Measurements from ENCODE around the gene TAL1. TPM values are rescaled to one million over a fixed set of nuclear protein-coding genes. Genes with fewer than 3 reads are reported as not detected.

The TAL1 gene
- total RNA-seq, 1 donor from 2014 or later: 0.21 TPM

DNA sequence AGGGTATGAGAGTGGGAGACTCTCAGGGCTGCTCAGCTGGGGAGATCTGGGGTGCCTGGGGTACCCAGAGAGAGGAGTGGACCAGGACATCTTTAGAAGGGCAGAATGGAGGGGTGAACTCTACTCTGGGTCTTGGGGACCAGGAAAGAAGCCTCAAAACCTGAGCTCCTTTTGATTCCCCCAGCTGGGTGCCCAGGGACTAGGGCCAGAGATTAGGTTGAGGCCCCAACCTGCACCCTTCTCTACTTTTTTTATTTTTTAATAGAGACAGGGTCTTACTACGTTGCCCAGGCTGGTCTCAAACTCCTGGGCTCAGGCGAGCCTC, 44.1 kb downstream of the TAL1 start:
- Mint-ChIP-seq H3K27ac (ENCODE audit: unreplicated experiment) (no peak overlapping the region), H3K4me1 (peaks cover 3% of the 10 kb centered on the region), H3K9me3 (no peaks in the 10 kb centered on the region), H3K4me3 (no peak overlapping the region), H3K27me3 (ENCODE audit: low read depth) (peaks cover 10% of the 10 kb centered on the region), H3K36me3 (ENCODE audit: low read depth) (no peaks in the 10 kb centered on the region)
- no peak for TF ChIP-seq CTCF (conservative IDR thresholded peaks at IDR 0.05)
- DNase-seq (ENCODE audit: low read depth, low spot score): no peak

DNA sequence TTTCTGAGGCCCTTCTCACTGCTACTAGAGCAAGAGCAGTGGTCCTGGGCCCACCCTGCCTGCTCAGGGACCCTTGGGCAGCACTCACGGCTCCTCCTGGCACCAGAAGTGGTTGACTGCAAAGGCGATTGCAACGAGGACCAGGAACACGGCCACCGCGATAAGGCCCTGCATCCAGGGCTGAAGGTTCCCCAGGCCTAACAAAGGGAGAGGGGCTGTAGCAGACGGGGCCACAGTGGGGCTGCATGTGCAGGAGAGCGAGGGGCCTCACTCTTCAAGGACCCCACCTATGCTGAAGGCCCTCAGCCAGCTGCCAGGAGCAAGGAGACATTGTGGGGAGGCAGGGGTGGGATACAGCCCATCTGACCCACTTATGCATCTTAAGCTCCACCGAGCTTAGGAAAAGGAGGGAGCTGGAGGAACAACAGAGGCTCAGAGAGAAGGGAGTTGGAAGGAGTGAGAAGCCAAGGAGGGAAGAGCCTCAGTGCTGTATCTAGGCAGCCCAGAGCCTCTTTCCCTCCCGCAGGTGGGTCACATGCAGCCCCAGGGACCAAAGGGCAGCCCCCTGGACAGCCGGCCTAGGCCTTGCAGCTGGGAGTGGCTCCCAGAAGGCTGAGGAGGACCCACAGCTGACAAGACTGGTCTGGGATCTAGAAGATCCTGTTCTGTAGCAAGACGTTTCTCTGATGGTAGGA, 44.6 kb downstream of the TAL1 start:
- no peak for DNase-seq (ENCODE audit: low read depth, low spot score)
- TF ChIP-seq CTCF (conservative IDR thresholded peaks at IDR 0.05): no peak
- no peaks in the 10 kb centered on the region for H3K9me3 Mint-ChIP-seq
- H3K36me3 Mint-ChIP-seq (ENCODE audit: low read depth): no peaks in the 10 kb centered on the region
- no peak overlapping the region for H3K4me3 Mint-ChIP-seq
- no peak overlapping the region for H3K27ac Mint-ChIP-seq (ENCODE audit: unreplicated experiment)
- no peaks in the 10 kb centered on the region for H3K4me1 Mint-ChIP-seq
- H3K27me3 Mint-ChIP-seq (ENCODE audit: low read depth): peaks cover 14% of the 10 kb centered on the region

DNA sequence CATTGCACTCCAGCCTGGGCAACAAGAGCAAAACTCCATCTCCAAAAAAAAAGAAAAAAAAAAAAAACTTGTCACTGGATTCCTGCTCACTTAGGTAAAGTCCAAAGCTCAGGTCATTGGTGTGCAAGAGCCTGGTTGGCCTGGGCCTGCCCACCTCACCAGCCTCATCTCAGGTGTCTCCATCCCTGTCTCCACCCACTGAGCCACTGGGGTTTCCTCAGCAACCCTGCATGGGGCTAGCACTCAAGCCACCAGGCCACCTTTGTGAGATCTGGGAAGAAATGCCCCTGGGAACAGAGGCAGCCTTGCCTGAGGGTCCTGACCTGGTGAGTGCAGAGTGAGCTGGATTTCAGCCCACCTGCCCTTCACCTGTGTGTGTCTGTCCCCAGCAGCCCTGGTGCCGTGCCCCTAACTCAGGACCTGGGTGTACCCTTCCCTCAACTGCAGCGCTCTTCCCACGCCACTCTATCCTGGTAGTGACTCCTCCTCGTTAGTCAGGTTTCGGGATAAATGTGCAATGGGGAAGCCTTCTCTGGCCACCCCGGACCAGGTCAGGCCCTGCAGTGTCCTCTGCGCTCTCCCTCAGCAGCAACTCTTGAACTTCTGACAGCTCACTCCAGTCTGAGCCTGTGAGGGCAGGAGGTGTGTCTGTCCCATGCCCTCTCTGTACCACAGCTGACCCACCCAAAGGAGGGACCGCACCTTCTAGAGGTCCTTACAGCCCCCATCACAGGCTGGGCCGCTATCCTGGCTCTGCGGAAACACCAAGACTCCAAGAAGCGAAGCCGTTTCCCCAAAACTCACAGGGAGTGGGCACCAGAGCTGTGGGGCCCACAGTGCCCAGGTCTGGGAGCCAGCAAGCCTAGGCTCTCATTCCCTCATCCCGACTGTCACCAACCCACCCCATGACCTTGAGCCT, 45.5 kb downstream of the TAL1 start:
- no peak for DNase-seq (ENCODE audit: low read depth, low spot score)
- Mint-ChIP-seq H3K27me3 (ENCODE audit: low read depth) (peaks cover 14% of the 10 kb centered on the region), H3K4me1 (no peaks in the 10 kb centered on the region), H3K36me3 (ENCODE audit: low read depth) (no peaks in the 10 kb centered on the region), H3K9me3 (no peaks in the 10 kb centered on the region), H3K4me3 (no peak overlapping the region), H3K27ac (ENCODE audit: unreplicated experiment) (no peak overlapping the region)
- no peak for TF ChIP-seq CTCF (conservative IDR thresholded peaks at IDR 0.05)

DNA sequence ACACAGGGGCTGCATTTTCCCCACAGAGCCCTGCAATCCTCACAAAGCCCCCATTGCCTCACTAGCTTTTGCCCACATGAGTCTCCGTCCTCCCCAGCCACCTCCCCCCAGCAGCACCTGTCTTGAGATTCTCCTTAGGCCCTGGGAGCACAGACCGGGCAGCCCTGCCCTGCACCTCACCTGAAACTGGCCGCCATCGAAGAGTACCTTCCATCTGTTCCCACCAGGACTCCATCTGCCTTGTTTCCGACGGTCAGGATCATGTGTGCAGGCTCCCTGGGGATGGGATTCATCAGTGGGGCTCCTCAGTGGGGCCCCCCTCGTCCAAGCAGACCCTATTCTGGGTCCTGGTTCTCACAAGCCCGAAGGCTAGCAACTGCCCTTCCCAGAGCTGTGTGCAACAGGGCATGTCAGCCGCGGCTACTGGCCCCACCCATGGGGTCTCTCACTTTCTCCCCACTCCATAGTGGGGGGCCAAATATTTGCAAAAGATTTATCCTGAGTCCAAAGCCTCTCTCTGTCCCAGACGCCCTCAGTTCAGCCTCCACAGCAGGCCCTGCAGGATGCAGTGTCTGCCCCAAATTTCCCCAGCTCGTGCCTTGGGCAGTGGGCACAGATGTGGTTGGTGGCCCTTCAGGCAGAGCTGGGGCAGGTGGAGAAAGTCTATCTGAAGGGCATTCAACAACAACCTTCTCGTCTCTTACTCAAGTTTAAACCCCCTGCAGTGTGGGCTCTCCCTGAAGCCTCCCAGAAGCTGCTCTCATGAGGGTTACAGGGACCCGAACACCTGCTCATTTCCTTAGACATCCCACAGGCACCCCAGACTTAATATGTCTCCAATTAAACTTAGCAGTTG, 47.0 kb downstream of the TAL1 start:
- peaks cover 22% of the 10 kb centered on the region for H3K27me3 Mint-ChIP-seq (ENCODE audit: low read depth)
- TF ChIP-seq CTCF (conservative IDR thresholded peaks at IDR 0.05): no peak
- no peaks in the 10 kb centered on the region for H3K36me3 Mint-ChIP-seq (ENCODE audit: low read depth)
- no peak for DNase-seq (ENCODE audit: low read depth, low spot score)
- no peak overlapping the region for H3K27ac Mint-ChIP-seq (ENCODE audit: unreplicated experiment)
- H3K9me3 Mint-ChIP-seq: no peaks in the 10 kb centered on the region
- H3K4me1 Mint-ChIP-seq: no peaks in the 10 kb centered on the region
- no peak overlapping the region for H3K4me3 Mint-ChIP-seq

DNA sequence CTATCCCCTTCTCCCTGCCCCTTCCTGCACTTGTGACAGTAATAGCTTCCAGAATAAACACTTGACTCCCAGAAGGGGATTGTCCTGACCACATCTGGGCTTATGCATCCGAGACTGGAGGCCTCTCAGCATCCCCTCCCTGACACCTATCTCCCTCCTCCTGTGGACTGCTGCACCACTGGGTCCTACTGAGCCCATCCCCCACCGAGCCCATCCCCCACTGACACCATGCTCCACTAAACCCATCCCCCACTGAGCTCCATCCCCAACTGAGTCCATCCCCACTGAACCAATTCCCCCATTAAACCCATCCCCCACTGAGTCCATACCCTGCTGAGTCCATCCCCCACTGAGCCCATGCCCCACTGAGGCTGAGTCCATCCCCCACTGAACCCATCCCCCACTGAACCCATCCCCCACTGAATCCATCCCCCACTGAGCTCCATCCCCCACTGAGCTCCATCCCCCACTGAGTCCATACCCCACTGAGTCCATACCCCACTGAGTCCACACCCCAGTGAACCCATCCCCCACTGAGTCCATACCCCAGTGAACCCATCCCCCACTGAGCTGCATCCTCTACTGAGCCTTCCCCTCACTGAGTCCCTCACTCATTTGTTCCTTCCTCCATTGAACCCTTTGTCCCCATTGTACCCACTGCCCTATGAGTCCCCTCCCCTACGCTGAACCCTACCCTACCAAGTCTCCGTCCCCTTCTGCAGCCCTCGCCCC, 47.8 kb downstream of the TAL1 start:
- H3K27ac Mint-ChIP-seq (ENCODE audit: unreplicated experiment): no peak overlapping the region
- H3K36me3 Mint-ChIP-seq (ENCODE audit: low read depth): no peaks in the 10 kb centered on the region
- H3K27me3 Mint-ChIP-seq (ENCODE audit: low read depth): peaks cover 29% of the 10 kb centered on the region
- no peaks in the 10 kb centered on the region for H3K9me3 Mint-ChIP-seq
- H3K4me3 Mint-ChIP-seq: no peak overlapping the region
- no peak for TF ChIP-seq CTCF (conservative IDR thresholded peaks at IDR 0.05)
- no peak for DNase-seq (ENCODE audit: low read depth, low spot score)
- H3K4me1 Mint-ChIP-seq: peaks cover 5% of the 10 kb centered on the region

All from neural crest cell (in vitro differentiated cells).